ENCODE measurements around the gene LRRC25.
"Not testable (repeated sequence)": the region's sequence is repeated elsewhere in the genome, so short reads cannot be mapped to it uniquely, and the experiment has no call there.

Gene LRRC25

GRCh38 chr19:18363787-18364186, 33.6 kb downstream of the LRRC25 start:
- no peak for TF ChIP-seq CTCF (conservative IDR thresholded peaks at IDR 0.05; ENCODE audit: low read length)
- H3K4me3 ChIP-seq (ENCODE audit: low read length) = no peak overlapping the region
- no peak for DNase-seq (ENCODE audit: low read depth)

- DNase-seq (ENCODE audit: low read depth) = no peak
- no peak for TF ChIP-seq CTCF (conservative IDR thresholded peaks at IDR 0.05; ENCODE audit: low read length)
- H3K4me3 ChIP-seq (ENCODE audit: low read length) = no peak overlapping the region
Observed at GRCh38 chr19:18362934-18363542, 34.4 kb downstream of the LRRC25 start.

- DNase-seq (ENCODE audit: low read depth) = no peak
- no peak for TF ChIP-seq CTCF (conservative IDR thresholded peaks at IDR 0.05; ENCODE audit: low read length)
- no peak overlapping the region for H3K4me3 ChIP-seq (ENCODE audit: low read length)
Observed at GRCh38 chr19:18361646-18362045, 35.8 kb downstream of the LRRC25 start.

GRCh38 chr19:18357041-18357440, 40.4 kb downstream of the LRRC25 start:
- H3K4me3 ChIP-seq (ENCODE audit: low read length) = no peak overlapping the region
- no peak for TF ChIP-seq CTCF (conservative IDR thresholded peaks at IDR 0.05; ENCODE audit: low read length)
- no peak for DNase-seq (ENCODE audit: low read depth)

- not testable (repeated sequence) for H3K4me3 ChIP-seq (ENCODE audit: low read length); DNase-seq (ENCODE audit: low read depth)
Observed at GRCh38 chr19:18354743-18355142, 42.7 kb downstream of the LRRC25 start.

GRCh38 chr19:18353378-18354005, 43.9 kb downstream of the LRRC25 start:
- TF ChIP-seq CTCF (conservative IDR thresholded peaks at IDR 0.05; ENCODE audit: low read length) = no peak
- H3K4me3 ChIP-seq (ENCODE audit: low read length) = no peak overlapping the region
- DNase-seq (ENCODE audit: low read depth) = no peak

- no peak overlapping the region for H3K4me3 ChIP-seq (ENCODE audit: low read length)
- no peak for TF ChIP-seq CTCF (conservative IDR thresholded peaks at IDR 0.05; ENCODE audit: low read length)
- DNase-seq (ENCODE audit: low read depth) = no peak
Observed at GRCh38 chr19:18351544-18351943, 45.9 kb downstream of the LRRC25 start.
